HUES48 (cell line): Measurements from ENCODE around the gene DAO.
A peak's percentile ranks its signal among the peaks of the same experiment; 100 is the strongest.

Experiments used
- H3K27ac ChIP-seq: one replicate; pipeline ENCODE4 v1.7.0; 2013; ENCODE audit warnings: low read depth, low read length, inconsistent platforms
- H3K27me3 ChIP-seq: 2 replicates; pipeline ENCODE4 v1.6.1; 2013; ENCODE audit warnings: mild to moderate bottlenecking, low read length; ENCODE audit not compliant: control insufficient read depth, insufficient read depth
- H3K36me3 ChIP-seq: 2 replicates; pipeline ENCODE4 v1.6.1; 2013; ENCODE audit warnings: low read length; ENCODE audit not compliant: control insufficient read depth, insufficient read depth
- H3K4me1 ChIP-seq: 2 replicates; pipeline ENCODE4 v1.6.1; 2013; ENCODE audit warnings: mild to moderate bottlenecking, low read length; ENCODE audit not compliant: control insufficient read depth, insufficient read depth
- H3K4me3 ChIP-seq: 2 replicates; pipeline ENCODE4 v1.5.1; 2013; ENCODE audit warnings: mild to moderate bottlenecking, low read depth, low read length
- H3K9ac ChIP-seq: 2 replicates; pipeline ENCODE4 v1.6.1; 2013; ENCODE audit warnings: mild to moderate bottlenecking, low read depth, low read length, moderate library complexity
- H3K9me3 ChIP-seq: 2 replicates; pipeline ENCODE4 v1.6.1; 2013; ENCODE audit warnings: low read length; ENCODE audit not compliant: control insufficient read depth, insufficient read depth

Gene DAO

GRCh38 chr12:108850854-108851573, 28.9 kb upstream of the DAO start:
- H3K36me3 ChIP-seq, result peaks cover 36% of the 10 kb centered on the region
- H3K4me1 ChIP-seq, result no peaks in the 10 kb centered on the region; the same call in 1 of the 2 replicates
- H3K9me3 ChIP-seq, result peaks cover 4% of the 10 kb centered on the region; the same call in 1 of the 2 replicates
- H3K9ac ChIP-seq, result no peak overlapping the region
- H3K27me3 ChIP-seq, result no peaks in the 10 kb centered on the region
- no peak overlapping the region for H3K4me3 ChIP-seq
- no peak overlapping the region for H3K27ac ChIP-seq

GRCh38 chr12:108852674-108853309, 27.1 kb upstream of the DAO start:
- H3K4me1 ChIP-seq, result peaks cover 6% of the 10 kb centered on the region; the same call in 1 of the 2 replicates

GRCh38 chr12:108853426-108853825, 26.5 kb upstream of the DAO start:
- Histone ChIP-seq H3K4me3 (no peak overlapping the region), H3K36me3 (peaks cover 18% of the 10 kb centered on the region), H3K9me3 (peaks cover 4% of the 10 kb centered on the region; the same call in 1 of the 2 replicates), H3K27ac (no peak overlapping the region), H3K9ac (no peak overlapping the region), H3K27me3 (no peaks in the 10 kb centered on the region), H3K4me1 (peaks cover 9% of the 10 kb centered on the region; the same call in 1 of the 2 replicates)

More at GRCh38 chr12:108852674-108853309, 27.1 kb upstream of the DAO start:
- Histone ChIP-seq H3K36me3 (peaks cover 22% of the 10 kb centered on the region), H3K4me3 (no peak overlapping the region), H3K27ac (no peak overlapping the region), H3K9me3 (peaks cover 4% of the 10 kb centered on the region; the same call in 1 of the 2 replicates), H3K27me3 (no peaks in the 10 kb centered on the region), H3K9ac (no peak overlapping the region)

GRCh38 chr12:108853981-108854446, 25.9 kb upstream of the DAO start:
- H3K4me3 ChIP-seq, result no peak overlapping the region
- H3K9me3 ChIP-seq, result peaks cover 4% of the 10 kb centered on the region; the same call in 1 of the 2 replicates
- H3K27me3 ChIP-seq, result no peaks in the 10 kb centered on the region
- H3K36me3 ChIP-seq, result peaks cover 13% of the 10 kb centered on the region
- no peak overlapping the region for H3K9ac ChIP-seq
- H3K27ac ChIP-seq, result no peak overlapping the region
- H3K4me1 ChIP-seq, result peaks cover 15% of the 10 kb centered on the region; the same call in 1 of the 2 replicates

- Histone ChIP-seq H3K4me1 (peaks cover 17% of the 10 kb centered on the region; the same call in 1 of the 2 replicates), H3K9ac (no peak overlapping the region), H3K36me3 (peaks cover 10% of the 10 kb centered on the region), H3K27me3 (no peaks in the 10 kb centered on the region), H3K4me3 (no peak overlapping the region), H3K9me3 (peaks cover 4% of the 10 kb centered on the region; the same call in 1 of the 2 replicates), H3K27ac (no peak overlapping the region)
These were observed 25.2 kb upstream of the DAO start for GRCh38 chr12:108854451-108855283.

GRCh38 chr12:108855284-108856169, 24.4 kb upstream of the DAO start:
- peaks cover 17% of the 10 kb centered on the region; the same call in 1 of the 2 replicates for H3K4me1 ChIP-seq
- H3K27me3 ChIP-seq, result no peaks in the 10 kb centered on the region
- H3K9me3 ChIP-seq, result peaks cover 4% of the 10 kb centered on the region; the same call in 1 of the 2 replicates
- H3K4me3 ChIP-seq, result peak overlapping the region; percentile 74; the same call in 1 of the 2 replicates
- H3K27ac ChIP-seq, result peak overlapping the region; percentile 40
- peaks cover 10% of the 10 kb centered on the region for H3K36me3 ChIP-seq
- H3K9ac ChIP-seq, result no peak overlapping the region

- peak overlapping the region; percentile 74 for H3K4me3 ChIP-seq
- H3K9me3 ChIP-seq, result peaks cover 4% of the 10 kb centered on the region; the same call in 1 of the 2 replicates
- H3K4me1 ChIP-seq, result peaks cover 17% of the 10 kb centered on the region; the same call in 1 of the 2 replicates
- H3K27me3 ChIP-seq, result no peaks in the 10 kb centered on the region
- peak overlapping the region; percentile 40 for H3K27ac ChIP-seq
- H3K9ac ChIP-seq, result no peak overlapping the region
- peaks cover 8% of the 10 kb centered on the region for H3K36me3 ChIP-seq
These were observed 23.8 kb upstream of the DAO start for GRCh38 chr12:108856170-108856427.

- H3K4me3 ChIP-seq, result peak overlapping the region; percentile 74
- H3K9ac ChIP-seq, result peak overlapping the region; percentile 66; the same call in 1 of the 2 replicates
- peak overlapping the region; percentile 40 for H3K27ac ChIP-seq
- peaks cover 4% of the 10 kb centered on the region; the same call in 1 of the 2 replicates for H3K9me3 ChIP-seq
- peaks cover 17% of the 10 kb centered on the region; the same call in 1 of the 2 replicates for H3K4me1 ChIP-seq
- H3K36me3 ChIP-seq, result peaks cover 7% of the 10 kb centered on the region
- no peaks in the 10 kb centered on the region for H3K27me3 ChIP-seq
These were observed 23.3 kb upstream of the DAO start for GRCh38 chr12:108856428-108857157.

GRCh38 chr12:108857158-108857407, 22.8 kb upstream of the DAO start:
- Histone ChIP-seq H3K9me3 (peaks cover 4% of the 10 kb centered on the region; the same call in 1 of the 2 replicates), H3K4me3 (peak overlapping the region; percentile 74), H3K36me3 (peaks cover 7% of the 10 kb centered on the region; the same call in 1 of the 2 replicates), H3K27me3 (no peaks in the 10 kb centered on the region), H3K9ac (peak overlapping the region; percentile 66; the same call in 1 of the 2 replicates), H3K27ac (peak overlapping the region; percentile 42), H3K4me1 (peaks cover 17% of the 10 kb centered on the region; the same call in 1 of the 2 replicates)
